WTC11 (cell line): Measurements from ENCODE around the gene KIF3A.

Experiments used
- FOXJ3 ChIP-seq: sonication (generic); formaldehyde crosslinking; IDR thresholded peaks from 2 replicates; pipeline ENCODE4 v1.9.0; 2021; ENCODE audit warnings: missing genetic modification reagents, mild to moderate bottlenecking, borderline replicate concordance
- JUN ChIP-seq: sonication (generic); formaldehyde crosslinking; IDR thresholded peaks from 2 replicates; pipeline ENCODE4 v1.8.0; 2023; ENCODE audit warnings: mild to moderate bottlenecking, missing genetic modification reagents
- TF ChIP-seq, protein P1 (sequence below): fragments of 200-600 bp; IDR thresholded peaks from 2 replicates; pipeline ENCODE4 v1.8.0; 2022; ENCODE audit warnings: antibody characterized with exemption
- TF ChIP-seq, protein P2 (sequence below): sonication (generic); formaldehyde crosslinking; IDR thresholded peaks from 2 replicates; pipeline ENCODE4 v1.8.1; 2023; ENCODE audit warnings: mild to moderate bottlenecking, moderate library complexity, missing genetic modification reagents

DNA sequence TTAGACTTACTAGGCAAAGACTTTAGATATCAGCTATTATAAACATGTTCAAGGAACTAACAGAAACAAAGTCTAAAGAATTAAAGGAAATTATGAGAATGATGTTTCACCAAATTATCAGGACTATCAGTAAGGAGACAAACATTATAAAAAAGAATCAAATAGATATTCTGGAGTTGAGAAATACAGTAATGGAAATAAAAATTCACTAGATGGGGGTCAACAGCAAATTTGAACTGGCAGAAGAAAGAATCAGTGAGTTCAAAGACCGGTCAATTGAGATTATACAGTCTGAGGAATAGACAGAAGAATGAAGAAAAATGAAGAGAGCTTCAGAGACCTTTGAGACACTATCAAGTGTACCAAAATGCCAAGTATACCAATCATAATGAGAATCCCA is 89.0 kb downstream of the KIF3A start:
- TF ChIP-seq FOXJ3 (CRISPR knock-in tag) (no peak), JUN (no peak)
- TF ChIP-seq, protein P1, sequence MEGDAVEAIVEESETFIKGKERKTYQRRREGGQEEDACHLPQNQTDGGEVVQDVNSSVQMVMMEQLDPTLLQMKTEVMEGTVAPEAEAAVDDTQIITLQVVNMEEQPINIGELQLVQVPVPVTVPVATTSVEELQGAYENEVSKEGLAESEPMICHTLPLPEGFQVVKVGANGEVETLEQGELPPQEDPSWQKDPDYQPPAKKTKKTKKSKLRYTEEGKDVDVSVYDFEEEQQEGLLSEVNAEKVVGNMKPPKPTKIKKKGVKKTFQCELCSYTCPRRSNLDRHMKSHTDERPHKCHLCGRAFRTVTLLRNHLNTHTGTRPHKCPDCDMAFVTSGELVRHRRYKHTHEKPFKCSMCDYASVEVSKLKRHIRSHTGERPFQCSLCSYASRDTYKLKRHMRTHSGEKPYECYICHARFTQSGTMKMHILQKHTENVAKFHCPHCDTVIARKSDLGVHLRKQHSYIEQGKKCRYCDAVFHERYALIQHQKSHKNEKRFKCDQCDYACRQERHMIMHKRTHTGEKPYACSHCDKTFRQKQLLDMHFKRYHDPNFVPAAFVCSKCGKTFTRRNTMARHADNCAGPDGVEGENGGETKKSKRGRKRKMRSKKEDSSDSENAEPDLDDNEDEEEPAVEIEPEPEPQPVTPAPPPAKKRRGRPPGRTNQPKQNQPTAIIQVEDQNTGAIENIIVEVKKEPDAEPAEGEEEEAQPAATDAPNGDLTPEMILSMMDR, result no peak
- TF ChIP-seq, protein P2, sequence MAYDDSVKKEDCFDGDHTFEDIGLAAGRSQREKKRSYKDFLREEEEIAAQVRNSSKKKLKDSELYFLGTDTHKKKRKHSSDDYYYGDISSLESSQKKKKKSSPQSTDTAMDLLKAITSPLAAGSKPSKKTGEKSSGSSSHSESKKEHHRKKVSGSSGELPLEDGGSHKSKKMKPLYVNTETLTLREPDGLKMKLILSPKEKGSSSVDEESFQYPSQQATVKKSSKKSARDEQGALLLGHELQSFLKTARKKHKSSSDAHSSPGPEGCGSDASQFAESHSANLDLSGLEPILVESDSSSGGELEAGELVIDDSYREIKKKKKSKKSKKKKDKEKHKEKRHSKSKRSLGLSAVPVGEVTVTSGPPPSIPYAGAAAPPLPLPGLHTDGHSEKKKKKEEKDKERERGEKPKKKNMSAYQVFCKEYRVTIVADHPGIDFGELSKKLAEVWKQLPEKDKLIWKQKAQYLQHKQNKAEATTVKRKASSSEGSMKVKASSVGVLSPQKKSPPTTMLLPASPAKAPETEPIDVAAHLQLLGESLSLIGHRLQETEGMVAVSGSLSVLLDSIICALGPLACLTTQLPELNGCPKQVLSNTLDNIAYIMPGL (CRISPR knock-in tag), result no peak
